Activated CD4-positive, alpha-beta T cell treated with anti-CD3 and anti-CD28 coated beads, Interleukin-2, amount 10 ng/mL, durations not matched to agents 24 days and 14 days (primary cell): ENCODE measurements around the gene FAR1. TPM values are rescaled to one million over a fixed set of nuclear protein-coding genes. Genes with fewer than 3 reads are reported as not detected.

ENCODE experiments used
- DNase-seq: peaks from one replicate; pipeline ENCODE4 v3.0.0; 2022
- H3K27ac Mint-ChIP-seq: one replicate; pipeline ENCODE4 v1.8.0; 2022; ENCODE audit warnings: mild to moderate bottlenecking, mixed read lengths
- H3K27me3 Mint-ChIP-seq: one replicate; pipeline ENCODE4 v1.8.0; 2022; ENCODE audit warnings: mixed read lengths
- H3K36me3 Mint-ChIP-seq: one replicate; pipeline ENCODE4 v1.8.0; 2022; ENCODE audit warnings: low read depth, mild to moderate bottlenecking, mixed read lengths
- H3K4me1 Mint-ChIP-seq: one replicate; pipeline ENCODE4 v1.8.0; 2021; ENCODE audit warnings: mixed read lengths
- H3K4me3 Mint-ChIP-seq: one replicate; pipeline ENCODE4 v1.8.0; 2022; ENCODE audit warnings: mild to moderate bottlenecking, moderate library complexity, mixed read lengths
- H3K9me3 Mint-ChIP-seq: one replicate; pipeline ENCODE4 v1.8.0; 2021; ENCODE audit warnings: mixed read lengths
- intact Hi-C: fragments of 100-400 bp; cut with micrococcal nuclease; formaldehyde crosslinking; loops from one replicate; pipeline ENCODE4 v1.15.1; 2023
- total RNA-seq: library from RNA; stranded (reverse); gene quantifications from 2 replicates; pipeline ENCODE4 v1.2.3, GENCODE V29; 2022

FAR1 gene
- total RNA-seq, 1 donor from 2014 or later = 58.2 TPM

DNA sequence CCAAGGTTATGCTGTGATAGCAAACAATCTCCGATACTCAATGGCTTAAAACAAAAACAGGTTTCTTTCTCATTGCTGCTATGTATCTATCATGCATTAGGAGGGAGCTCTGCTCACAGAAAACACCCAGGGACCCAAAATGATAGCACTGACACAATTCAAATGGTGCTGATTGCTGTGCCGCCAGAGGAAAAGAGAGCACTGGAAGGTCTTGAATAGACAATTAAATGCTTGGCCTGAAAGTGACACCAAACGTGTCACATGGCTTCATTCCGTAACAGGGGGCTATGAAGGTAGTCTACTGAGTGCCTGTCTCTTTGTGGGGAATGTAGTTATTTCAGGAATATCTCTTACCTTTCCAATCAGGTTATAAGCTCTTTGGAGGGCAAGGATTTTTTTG lies 94.2 kb downstream of the FAR1 start:
- H3K4me1 Mint-ChIP-seq = no peaks in the 10 kb centered on the region
- no peak overlapping the region for H3K4me3 Mint-ChIP-seq
- DNase-seq = no peak
- intact Hi-C loops = no loop called here
- peaks cover 11% of the 10 kb centered on the region for H3K27me3 Mint-ChIP-seq
- no peak overlapping the region for H3K27ac Mint-ChIP-seq
- H3K36me3 Mint-ChIP-seq = no peaks in the 10 kb centered on the region
- no peaks in the 10 kb centered on the region for H3K9me3 Mint-ChIP-seq

DNA sequence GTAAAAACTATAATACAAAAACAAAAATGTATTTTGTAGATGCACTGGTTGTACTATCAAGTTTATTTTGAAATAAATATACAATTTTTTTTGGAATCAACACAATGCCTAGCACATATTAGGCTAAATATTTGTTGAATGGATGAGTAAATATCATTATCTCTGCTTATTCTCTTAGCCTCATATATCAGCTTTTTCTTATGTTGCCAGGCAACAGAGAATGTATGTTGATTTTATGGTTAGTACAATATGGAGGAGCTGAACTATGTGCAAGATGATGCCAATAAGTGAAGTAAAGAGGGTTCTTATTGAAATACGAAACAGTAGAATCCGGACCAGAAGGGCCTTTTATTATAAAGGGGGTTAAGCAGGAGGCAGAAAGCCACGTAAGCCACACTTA lies 94.9 kb downstream of the FAR1 start:
- no peaks in the 10 kb centered on the region for H3K36me3 Mint-ChIP-seq
- H3K4me3 Mint-ChIP-seq = no peak overlapping the region
- no peaks in the 10 kb centered on the region for H3K4me1 Mint-ChIP-seq
- intact Hi-C loops = no loop called here
- no peak overlapping the region for H3K27ac Mint-ChIP-seq
- peaks cover 9% of the 10 kb centered on the region for H3K27me3 Mint-ChIP-seq
- no peak for DNase-seq
- H3K9me3 Mint-ChIP-seq = no peaks in the 10 kb centered on the region

DNA sequence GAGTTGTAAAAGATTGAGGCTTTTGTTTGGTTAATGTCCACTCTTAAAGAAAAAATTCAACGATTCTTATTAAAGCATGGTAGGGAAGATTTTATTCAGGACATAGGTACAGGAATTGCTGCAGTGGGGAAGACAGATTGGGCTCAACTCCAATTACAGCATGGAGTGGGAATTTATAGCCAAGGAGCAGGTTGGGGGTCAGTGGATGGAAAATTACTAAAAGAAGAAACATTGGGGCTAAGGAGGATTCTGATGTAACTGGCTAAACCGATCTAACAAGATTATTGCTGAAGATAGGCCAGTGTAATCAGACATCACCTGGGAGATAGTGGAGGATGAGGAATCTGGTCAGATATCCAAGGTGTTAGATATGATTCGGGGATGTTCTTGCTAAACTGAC lies 97.4 kb downstream of the FAR1 start:
- H3K27ac Mint-ChIP-seq = no peak overlapping the region
- intact Hi-C loops = no loop called here

DNA sequence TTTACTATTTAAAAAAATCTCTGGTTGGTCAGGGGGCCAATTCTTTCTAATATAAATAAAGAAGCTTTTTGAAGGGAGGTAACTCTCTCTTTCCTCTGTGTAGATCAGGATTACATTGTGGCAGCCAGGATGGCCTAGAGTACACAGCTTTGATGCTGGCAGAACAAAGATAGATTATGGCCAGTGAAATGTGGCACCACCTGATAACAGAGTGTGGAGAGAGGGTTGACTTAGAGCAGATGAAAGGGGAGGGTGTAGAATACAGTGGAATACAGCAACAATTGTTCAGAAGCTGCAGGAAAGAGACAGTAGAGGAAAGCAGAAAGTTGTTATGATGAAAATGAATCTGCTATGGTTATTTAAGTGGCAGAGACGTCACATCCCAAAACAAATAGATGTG lies 99.0 kb downstream of the FAR1 start:
- Mint-ChIP-seq H3K9me3 (no peaks in the 10 kb centered on the region), H3K4me3 (no peak overlapping the region)

More for the DNA sequence above, 97.4 kb downstream of the FAR1 start:
- no peak overlapping the region for H3K4me3 Mint-ChIP-seq
- H3K36me3 Mint-ChIP-seq = no peaks in the 10 kb centered on the region
- no peaks in the 10 kb centered on the region for H3K4me1 Mint-ChIP-seq
- no peaks in the 10 kb centered on the region for H3K9me3 Mint-ChIP-seq
- no peak for DNase-seq
- H3K27me3 Mint-ChIP-seq = peaks cover 7% of the 10 kb centered on the region

DNA sequence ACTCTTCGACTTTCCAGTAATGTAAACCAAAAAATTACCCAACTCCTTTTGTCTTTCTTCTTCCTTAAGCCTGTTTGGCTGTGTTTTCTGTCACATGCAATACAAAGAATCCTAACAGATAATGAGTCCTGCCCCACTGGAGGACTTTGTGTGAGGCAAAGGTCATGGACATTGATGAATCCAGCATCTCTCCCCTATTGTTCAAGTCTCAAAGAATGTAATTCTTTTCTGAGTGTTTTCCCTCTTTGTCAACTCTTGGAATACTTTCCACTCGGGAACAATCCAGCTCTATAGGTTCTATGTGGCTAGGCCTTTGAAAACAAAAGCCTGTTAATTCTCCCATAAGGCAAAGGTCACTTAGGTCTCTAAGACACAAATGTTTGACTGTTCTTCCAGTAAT lies 100.7 kb downstream of the FAR1 start:
- no peak for DNase-seq
- H3K36me3 Mint-ChIP-seq = no peaks in the 10 kb centered on the region
- peaks cover 17% of the 10 kb centered on the region for H3K27me3 Mint-ChIP-seq
- no peak overlapping the region for H3K27ac Mint-ChIP-seq
- intact Hi-C loops = no loop called here
- no peak overlapping the region for H3K4me3 Mint-ChIP-seq
- no peaks in the 10 kb centered on the region for H3K9me3 Mint-ChIP-seq
- H3K4me1 Mint-ChIP-seq = peaks cover 2% of the 10 kb centered on the region

More for the DNA sequence above, 99.0 kb downstream of the FAR1 start:
- Mint-ChIP-seq H3K27ac (no peak overlapping the region), H3K27me3 (peaks cover 7% of the 10 kb centered on the region), H3K4me1 (peaks cover under 1% of the 10 kb centered on the region), H3K36me3 (no peaks in the 10 kb centered on the region)
- no peak for DNase-seq
- intact Hi-C loops = no loop called here

DNA sequence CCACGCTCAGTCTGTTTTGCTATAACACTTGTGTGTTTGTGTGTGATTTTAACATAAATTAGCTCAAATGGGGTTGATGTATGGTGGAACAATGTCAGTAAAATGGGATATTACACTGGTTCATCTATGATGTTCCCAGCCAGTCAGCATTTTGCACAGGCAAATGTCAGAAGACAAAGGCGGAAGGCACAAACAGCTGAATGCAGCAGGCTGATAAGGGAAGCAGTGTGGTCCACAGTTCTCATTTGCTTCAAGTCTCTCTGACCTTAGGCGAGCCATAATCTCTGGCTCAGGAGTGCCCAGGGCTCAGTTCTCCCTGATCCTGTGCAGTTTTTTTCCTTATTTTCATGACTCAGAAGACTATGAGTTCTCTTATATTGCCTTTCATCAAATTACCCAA lies 102.7 kb downstream of the FAR1 start:
- no peak overlapping the region for H3K4me3 Mint-ChIP-seq
- intact Hi-C loops = loop anchor here (10.0 kb wide), 1 partner anchor 674 kb away; no protein-coding TSS in a partner anchor
- no peaks in the 10 kb centered on the region for H3K9me3 Mint-ChIP-seq
- no peaks in the 10 kb centered on the region for H3K36me3 Mint-ChIP-seq
- H3K27me3 Mint-ChIP-seq = peaks cover 21% of the 10 kb centered on the region
- peaks cover 2% of the 10 kb centered on the region for H3K4me1 Mint-ChIP-seq
- H3K27ac Mint-ChIP-seq = no peak overlapping the region
- no peak for DNase-seq

DNA sequence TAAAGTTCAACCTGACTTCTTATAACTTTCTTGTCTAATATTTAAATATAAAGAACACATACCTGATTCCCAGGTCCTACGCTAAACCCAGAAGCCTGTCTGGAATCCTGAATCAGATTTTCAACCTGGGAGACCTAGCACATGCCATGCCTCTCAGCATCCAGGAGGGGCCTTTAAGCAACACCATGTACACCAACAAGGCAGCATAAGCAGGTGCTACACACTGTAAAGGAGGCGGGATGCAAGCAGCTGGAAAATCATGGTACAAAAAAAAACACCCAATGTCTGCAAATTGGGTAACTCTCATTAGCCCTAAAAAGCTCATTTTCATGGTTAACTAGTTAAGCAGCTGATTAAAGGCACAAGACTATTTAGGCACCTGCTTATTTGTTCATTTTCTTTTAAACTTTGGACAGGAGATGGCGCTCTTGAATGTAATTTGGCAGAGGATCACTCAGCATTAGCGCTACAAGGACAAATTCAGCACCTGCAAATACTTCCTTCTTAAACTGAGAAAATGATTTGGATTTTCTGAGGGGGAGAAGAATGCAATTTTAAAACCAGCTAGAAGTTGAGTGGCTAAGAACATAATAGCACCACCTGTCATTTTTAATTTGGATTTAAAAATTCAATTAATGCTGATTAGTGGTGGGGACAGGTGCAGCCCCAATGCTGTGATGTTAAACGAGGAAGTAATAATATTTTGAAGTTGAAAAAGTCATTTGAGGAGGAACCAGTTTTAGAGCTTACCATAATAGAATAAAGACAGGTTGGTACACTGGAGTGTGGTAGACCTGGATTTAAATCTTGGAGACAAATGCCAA lies 104.0 kb downstream of the FAR1 start:
- intact Hi-C loops = loop anchor here (1.0 to 10.0 kb wide), 4 partner anchors 184 to 672 kb away; no protein-coding TSS in a partner anchor
- Mint-ChIP-seq H3K4me1 (peaks cover 6% of the 10 kb centered on the region), H3K36me3 (no peaks in the 10 kb centered on the region), H3K4me3 (no peak overlapping the region), H3K27me3 (peaks cover 26% of the 10 kb centered on the region), H3K9me3 (no peaks in the 10 kb centered on the region), H3K27ac (no peak overlapping the region)
- peak; percentile 85 for DNase-seq

DNA sequence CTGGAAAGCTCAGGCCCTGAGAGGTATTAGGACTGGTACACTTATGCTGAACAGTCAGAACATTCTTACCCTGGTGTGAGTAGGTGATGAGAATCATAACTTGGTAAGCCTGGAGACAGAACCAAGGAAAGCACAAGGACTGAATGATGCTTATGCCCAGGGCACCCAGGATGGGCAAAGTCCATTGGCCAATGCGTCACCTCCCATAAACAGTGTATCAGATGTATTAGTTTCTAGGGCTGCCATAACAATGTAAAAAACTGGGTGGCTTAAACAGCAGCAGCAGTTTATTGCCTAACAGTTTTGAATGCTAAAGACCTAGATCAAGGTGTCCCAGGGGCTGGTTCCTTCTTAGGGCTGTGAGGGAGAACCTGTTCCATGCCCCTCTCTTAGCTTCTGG lies 107.0 kb downstream of the FAR1 start:
- Mint-ChIP-seq H3K9me3 (no peaks in the 10 kb centered on the region), H3K4me3 (no peak overlapping the region), H3K27me3 (peaks cover 33% of the 10 kb centered on the region), H3K36me3 (no peaks in the 10 kb centered on the region), H3K4me1 (peaks cover 6% of the 10 kb centered on the region), H3K27ac (no peak overlapping the region)
- no peak for DNase-seq
- intact Hi-C loops = loop anchor here (10.0 kb wide), 1 partner anchor 669 kb away; no protein-coding TSS in a partner anchor

DNA sequence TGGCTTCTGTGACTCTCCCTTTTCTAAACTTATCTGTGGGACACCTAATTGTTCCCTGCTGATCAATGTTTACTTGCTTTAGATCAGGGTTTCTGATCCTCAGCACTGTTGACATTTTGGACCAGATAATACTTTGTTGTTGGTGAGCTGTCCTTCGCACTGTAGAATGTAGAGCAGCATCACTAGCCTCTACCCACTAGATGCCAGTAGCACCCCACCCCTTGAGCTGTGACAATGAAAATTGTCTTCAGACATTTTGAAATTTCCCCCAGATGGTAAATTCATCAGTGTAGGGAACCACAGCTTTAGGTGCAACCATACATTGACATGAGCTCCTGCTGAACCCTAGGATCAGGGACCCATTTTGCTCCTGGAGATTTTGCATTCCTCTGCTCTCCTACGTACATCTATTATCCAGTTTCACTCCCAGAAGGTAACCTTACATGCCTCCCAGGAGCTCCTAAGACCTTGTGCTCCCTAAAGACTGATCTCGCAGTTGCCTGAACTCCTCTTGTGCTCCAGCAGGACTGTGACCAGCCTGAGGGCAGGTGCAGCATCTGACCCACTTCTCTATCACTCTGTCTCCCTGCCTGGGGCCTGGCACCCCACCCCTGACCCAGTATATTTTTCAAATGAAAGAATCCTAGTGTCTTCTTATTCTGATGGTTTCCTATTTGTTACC lies 107.8 kb downstream of the FAR1 start:
- Mint-ChIP-seq H3K9me3 (no peaks in the 10 kb centered on the region), H3K36me3 (no peaks in the 10 kb centered on the region), H3K4me3 (no peak overlapping the region), H3K4me1 (peaks cover 6% of the 10 kb centered on the region), H3K27me3 (peaks cover 36% of the 10 kb centered on the region), H3K27ac (no peak overlapping the region)
- peak; percentile 83 for DNase-seq
- intact Hi-C loops = loop anchor here (10.0 kb wide), 1 partner anchor 669 kb away; no protein-coding TSS in a partner anchor

DNA sequence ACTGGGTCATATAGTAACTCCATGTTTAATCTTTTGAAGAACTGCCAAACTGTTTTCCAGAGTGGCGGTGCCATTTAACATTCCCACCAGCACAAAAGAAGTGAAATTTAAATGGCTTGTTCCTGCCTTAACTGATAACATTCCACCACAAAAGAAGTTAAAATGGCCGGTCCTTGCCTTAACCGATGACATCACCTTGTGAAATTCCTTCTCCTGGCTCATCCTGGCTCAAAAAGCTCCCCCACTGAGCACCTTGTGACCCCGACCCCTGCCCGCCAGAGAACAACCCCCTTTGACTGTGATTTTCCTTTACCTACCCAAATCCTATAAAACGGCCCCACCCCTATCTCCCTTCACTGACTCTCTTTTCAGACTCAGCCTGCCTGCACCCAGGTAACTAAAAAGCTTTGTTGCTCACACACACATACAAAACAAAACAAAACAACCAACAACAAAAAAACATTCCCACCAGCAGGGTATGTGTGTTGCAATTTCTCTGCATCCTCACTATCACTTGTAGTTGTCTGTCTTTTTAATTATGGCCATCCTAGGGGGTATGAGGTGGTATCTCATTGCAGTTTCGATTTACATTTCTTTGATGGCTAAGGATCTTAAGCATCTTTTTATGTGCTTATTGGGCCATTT lies 109.0 kb downstream of the FAR1 start:
- peaks cover 38% of the 10 kb centered on the region for H3K27me3 Mint-ChIP-seq
- no peak overlapping the region for H3K27ac Mint-ChIP-seq
- peaks cover 6% of the 10 kb centered on the region for H3K4me1 Mint-ChIP-seq
- DNase-seq = no peak
- H3K9me3 Mint-ChIP-seq = no peaks in the 10 kb centered on the region
- no peaks in the 10 kb centered on the region for H3K36me3 Mint-ChIP-seq
- intact Hi-C loops = loop anchor here (10.0 kb wide), 1 partner anchor 667 kb away; no protein-coding TSS in a partner anchor
- H3K4me3 Mint-ChIP-seq = no peak overlapping the region

DNA sequence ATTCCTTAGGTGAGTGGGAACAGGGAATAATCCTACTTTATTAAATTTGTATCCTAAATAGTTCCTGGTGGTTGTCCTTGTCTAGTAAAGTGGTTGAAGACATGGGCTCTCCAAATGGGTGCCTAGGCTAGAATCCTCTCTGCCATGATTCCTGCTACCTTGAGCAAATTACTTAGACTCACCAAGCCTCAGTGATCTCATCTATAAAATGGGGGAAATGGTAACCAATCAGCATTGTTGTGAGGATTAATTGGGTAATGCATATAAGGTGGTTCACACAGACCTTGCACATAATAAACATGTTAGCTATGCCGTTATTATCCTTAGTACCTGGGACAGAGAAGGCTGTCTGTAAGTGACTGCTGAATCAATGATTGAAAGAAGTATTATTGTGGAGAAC lies 109.9 kb downstream of the FAR1 start:
- intact Hi-C loops = loop anchor here (10.0 kb wide), 1 partner anchor 666 kb away; no protein-coding TSS in a partner anchor
- peaks cover 35% of the 10 kb centered on the region for H3K27me3 Mint-ChIP-seq

DNA sequence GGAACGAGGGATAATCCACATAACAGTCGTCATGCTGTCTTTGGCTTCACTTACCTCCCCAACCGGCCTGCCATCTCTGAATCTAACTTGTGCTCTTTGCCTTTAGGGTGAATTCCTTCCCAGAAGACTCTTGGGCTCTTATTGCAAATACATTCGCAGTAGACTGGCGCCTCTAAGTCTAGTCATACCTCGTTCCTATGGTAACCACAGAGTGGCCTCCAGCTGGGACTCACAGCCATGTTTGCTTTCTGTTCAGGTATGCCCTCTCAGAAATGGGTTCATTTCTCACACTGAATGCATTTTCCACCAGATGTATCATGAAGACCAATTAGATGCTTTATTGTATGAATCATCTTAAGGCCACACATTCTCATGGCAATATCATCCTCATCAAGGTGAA lies 112.7 kb downstream of the FAR1 start:
- Mint-ChIP-seq H3K4me3 (no peak overlapping the region), H3K4me1 (peaks cover 4% of the 10 kb centered on the region), H3K9me3 (no peaks in the 10 kb centered on the region), H3K27me3 (peaks cover 21% of the 10 kb centered on the region), H3K36me3 (no peaks in the 10 kb centered on the region), H3K27ac (no peak overlapping the region)
- intact Hi-C loops = no loop called here
- DNase-seq = no peak

More for the DNA sequence above, 109.9 kb downstream of the FAR1 start:
- DNase-seq = no peak
- peaks cover 4% of the 10 kb centered on the region for H3K4me1 Mint-ChIP-seq
- no peak overlapping the region for H3K27ac Mint-ChIP-seq
- no peaks in the 10 kb centered on the region for H3K36me3 Mint-ChIP-seq
- H3K9me3 Mint-ChIP-seq = no peaks in the 10 kb centered on the region
- H3K4me3 Mint-ChIP-seq = no peak overlapping the region
